WTC11 (cell line): ENCODE results near the gene TREH.

ENCODE experiments used
- CTCF ChIP-seq: fragments of 200-600 bp; IDR thresholded peaks from 2 replicates; pipeline ENCODE4 v1.8.0; 2022; ENCODE audit warnings: antibody characterized with exemption
- MAX ChIP-seq: sonication (generic); formaldehyde crosslinking; IDR thresholded peaks from 2 replicates; pipeline ENCODE4 v1.8.0; 2022; ENCODE audit warnings: mild to moderate bottlenecking, missing genetic modification reagents
- NR3C1 ChIP-seq: sonication (generic); formaldehyde crosslinking; conservative IDR thresholded peaks from 2 replicates; pipeline ENCODE4 v1.8.1; 2023; ENCODE audit warnings: low read depth, mild to moderate bottlenecking, missing genetic modification reagents
- USF1 ChIP-seq: sonication (generic); formaldehyde crosslinking; IDR thresholded peaks from 2 replicates; pipeline ENCODE4 v1.8.0; 2022; ENCODE audit warnings: mild to moderate bottlenecking, missing genetic modification reagents
- ZSCAN18 ChIP-seq: fragments of 250-450 bp; sonication (Bioruptor Pico); IDR thresholded peaks from 2 replicates; pipeline ENCODE4 v2.1.2; 2022; ENCODE audit warnings: mild to moderate bottlenecking, moderate library complexity

- no peak for TF ChIP-seq CTCF
- TF ChIP-seq USF1 = no peak
- TF ChIP-seq MAX (CRISPR knock-in tag) = no peak
- TF ChIP-seq NR3C1 = no peak
- TF ChIP-seq ZSCAN18 (CRISPR knock-in tag) = no peak
Measured at GRCh38 chr11:118714816-118715215, 35.4 kb upstream of the TREH start.
